ENCODE results near the gene MYRF.

The MYRF gene

GRCh38 chr11:61827571-61828378, 75.3 kb downstream of the MYRF start, which contains the start of gene FADS2:
Gene FADS2, plus strand, starts transcription at chr11:61828300. Its CDS starts 91 bp downstream, at chr11:61828391.
- Histone ChIP-seq H3K27ac (peak within 1 kb of the TSS; percentile 99), H3K4me3 (peak within 1 kb of the TSS; percentile 91), H3K27me3 (no peaks in the 10 kb centered on the region), H3K4me2 (peak within 1 kb of the TSS; percentile 99), H3K36me3 (peaks cover 10% of the 10 kb centered on the region), H4K20me1 (peaks cover 38% of the 10 kb centered on the region), H3K4me1 (peaks cover 52% of the 10 kb centered on the region), H3K9me3 (no peaks in the 10 kb centered on the region), H3K9ac (peak within 1 kb of the TSS; percentile 97)
- TF ChIP-seq Cebpa-rat (IDR thresholded peaks at IDR 0.05), result no peak

- Histone ChIP-seq H3K4me1 (peaks cover 57% of the 10 kb centered on the region), H3K27ac (peak overlapping the region; percentile 99), H3K4me3 (peak overlapping the region; percentile 91), H3K27me3 (no peaks in the 10 kb centered on the region), H3K36me3 (peaks cover 11% of the 10 kb centered on the region), H3K9ac (peak overlapping the region; percentile 97), H3K4me2 (peak overlapping the region; percentile 99), H3K9me3 (no peaks in the 10 kb centered on the region), H4K20me1 (peaks cover 42% of the 10 kb centered on the region)
- no peak for TF ChIP-seq Cebpa-rat (IDR thresholded peaks at IDR 0.05)
Observed at GRCh38 chr11:61828379-61828628, 75.9 kb downstream of the MYRF start.

- Histone ChIP-seq H3K4me1 (peaks cover 62% of the 10 kb centered on the region), H3K9ac (peak overlapping the region; percentile 97), H3K4me2 (peak overlapping the region; percentile 99), H3K4me3 (peak overlapping the region; percentile 91), H3K9me3 (no peaks in the 10 kb centered on the region), H3K27me3 (no peaks in the 10 kb centered on the region), H4K20me1 (peaks cover 42% of the 10 kb centered on the region), H3K36me3 (peaks cover 11% of the 10 kb centered on the region), H3K27ac (peak overlapping the region; percentile 99)
- no peak for TF ChIP-seq Cebpa-rat (IDR thresholded peaks at IDR 0.05)
Observed at GRCh38 chr11:61828629-61829407, 76.4 kb downstream of the MYRF start.

- peak overlapping the region; percentile 99 for H3K4me2 ChIP-seq
- no peaks in the 10 kb centered on the region for H3K27me3 ChIP-seq
- peaks cover 11% of the 10 kb centered on the region for H3K36me3 ChIP-seq
- H3K4me3 ChIP-seq, result peak overlapping the region; percentile 91
- H3K9me3 ChIP-seq, result no peaks in the 10 kb centered on the region
- peak overlapping the region; percentile 97 for H3K9ac ChIP-seq
- peaks cover 69% of the 10 kb centered on the region for H3K4me1 ChIP-seq
- peak overlapping the region; percentile 99 for H3K27ac ChIP-seq
- no peak for TF ChIP-seq Cebpa-rat (IDR thresholded peaks at IDR 0.05)
- H4K20me1 ChIP-seq, result peaks cover 42% of the 10 kb centered on the region
Observed at GRCh38 chr11:61829806-61830205, 77.4 kb downstream of the MYRF start.

GRCh38 chr11:61830237-61831105, 78.0 kb downstream of the MYRF start:
- Histone ChIP-seq H3K27ac (peak overlapping the region; percentile 99), H3K9ac (peak overlapping the region; percentile 97), H3K4me1 (peaks cover 75% of the 10 kb centered on the region)

GRCh38 chr11:61832207-61832606, 79.8 kb downstream of the MYRF start:
- H3K36me3 ChIP-seq, result peaks cover 23% of the 10 kb centered on the region
- peaks cover 42% of the 10 kb centered on the region for H4K20me1 ChIP-seq
- H3K4me1 ChIP-seq, result peaks cover 76% of the 10 kb centered on the region
- H3K27ac ChIP-seq, result peak overlapping the region; percentile 99
- H3K9me3 ChIP-seq, result no peaks in the 10 kb centered on the region
- H3K4me3 ChIP-seq, result peak overlapping the region; percentile 91
- no peak for TF ChIP-seq Cebpa-rat (IDR thresholded peaks at IDR 0.05)
- peak overlapping the region; percentile 97 for H3K9ac ChIP-seq
- no peaks in the 10 kb centered on the region for H3K27me3 ChIP-seq
- peak overlapping the region; percentile 99 for H3K4me2 ChIP-seq

More at GRCh38 chr11:61830237-61831105, 78.0 kb downstream of the MYRF start:
- peaks cover 11% of the 10 kb centered on the region for H3K36me3 ChIP-seq
- H4K20me1 ChIP-seq, result peaks cover 42% of the 10 kb centered on the region
- peak overlapping the region; percentile 91 for H3K4me3 ChIP-seq
- no peaks in the 10 kb centered on the region for H3K9me3 ChIP-seq
- peak overlapping the region; percentile 99 for H3K4me2 ChIP-seq
- TF ChIP-seq Cebpa-rat (IDR thresholded peaks at IDR 0.05), result no peak
- no peaks in the 10 kb centered on the region for H3K27me3 ChIP-seq

- H3K9ac ChIP-seq, result peak overlapping the region; percentile 97
- peaks cover 28% of the 10 kb centered on the region for H3K36me3 ChIP-seq
- H3K4me1 ChIP-seq, result peaks cover 82% of the 10 kb centered on the region
- H4K20me1 ChIP-seq, result peaks cover 42% of the 10 kb centered on the region
- TF ChIP-seq Cebpa-rat (IDR thresholded peaks at IDR 0.05), result no peak
- no peaks in the 10 kb centered on the region for H3K27me3 ChIP-seq
- peak overlapping the region; percentile 99 for H3K4me2 ChIP-seq
- peak overlapping the region; percentile 99 for H3K27ac ChIP-seq
- peak overlapping the region; percentile 91 for H3K4me3 ChIP-seq
- H3K9me3 ChIP-seq, result no peaks in the 10 kb centered on the region
Observed at GRCh38 chr11:61832754-61833153, 80.3 kb downstream of the MYRF start.

- Histone ChIP-seq H3K36me3 (peaks cover 35% of the 10 kb centered on the region), H3K9ac (peak overlapping the region; percentile 97)
Observed at GRCh38 chr11:61833471-61833870, 81.0 kb downstream of the MYRF start.

GRCh38 chr11:61833926-61834277, 81.5 kb downstream of the MYRF start:
- H4K20me1 ChIP-seq, result peaks cover 42% of the 10 kb centered on the region
- H3K9me3 ChIP-seq, result no peaks in the 10 kb centered on the region
- H3K27ac ChIP-seq, result peak overlapping the region; percentile 99
- peaks cover 82% of the 10 kb centered on the region for H3K4me1 ChIP-seq
- H3K27me3 ChIP-seq, result no peaks in the 10 kb centered on the region
- peaks cover 40% of the 10 kb centered on the region for H3K36me3 ChIP-seq
- H3K4me3 ChIP-seq, result peak overlapping the region; percentile 91
- H3K9ac ChIP-seq, result peak overlapping the region; percentile 97
- peak overlapping the region; percentile 99 for H3K4me2 ChIP-seq
- TF ChIP-seq Cebpa-rat (IDR thresholded peaks at IDR 0.05), result no peak

More at GRCh38 chr11:61833471-61833870, 81.0 kb downstream of the MYRF start:
- TF ChIP-seq Cebpa-rat (IDR thresholded peaks at IDR 0.05), result no peak
- Histone ChIP-seq H4K20me1 (peaks cover 42% of the 10 kb centered on the region), H3K27me3 (no peaks in the 10 kb centered on the region), H3K9me3 (no peaks in the 10 kb centered on the region), H3K4me3 (peak overlapping the region; percentile 91), H3K4me2 (peak overlapping the region; percentile 99), H3K27ac (peak overlapping the region; percentile 99), H3K4me1 (peaks cover 82% of the 10 kb centered on the region)
